HepG2 (cell line): ENCODE results near the gene CSH1.
"Not testable (repeated sequence)": the region's sequence is repeated elsewhere in the genome, so short reads cannot be mapped to it uniquely, and the experiment has no call there.

Source experiments
- ELF4 ChIP-seq: sonication (generic); formaldehyde crosslinking; IDR thresholded peaks from 2 replicates; pipeline ENCODE4 v1.5.0; 2020; ENCODE audit warnings: missing genetic modification reagents, mild to moderate bottlenecking, moderate library complexity, borderline replicate concordance
- EZH2 ChIP-seq: conservative IDR thresholded peaks from 2 replicates; pipeline ENCODE4 v1.6.1; 2012; ENCODE audit warnings: mild to moderate bottlenecking, low read depth, low read length, moderate library complexity
- JUN ChIP-seq: sonication (generic); formaldehyde crosslinking; IDR thresholded peaks from 2 replicates; pipeline ENCODE4 v1.4.0; 2020; ENCODE audit warnings: mild to moderate bottlenecking, missing genetic modification reagents
- PITX1 ChIP-seq: sonication (generic); formaldehyde crosslinking; IDR thresholded peaks from 2 replicates; pipeline ENCODE4 v1.5.1; 2020; ENCODE audit warnings: mild to moderate bottlenecking, missing genetic modification reagents
- RAD21 ChIP-seq: fragments of 450-650 bp; formaldehyde crosslinking; IDR thresholded peaks from 2 replicates; pipeline ENCODE4 v1.5.0; 2020; ENCODE audit warnings: mild to moderate bottlenecking
- SNAPC5 ChIP-seq: sonication (generic); formaldehyde crosslinking; IDR thresholded peaks from 2 replicates; pipeline ENCODE4 v1.8.1; 2023; ENCODE audit warnings: mild to moderate bottlenecking, missing genetic modification reagents, borderline replicate concordance
- THAP8 ChIP-seq: sonication (generic); formaldehyde crosslinking; IDR thresholded peaks from 2 replicates; pipeline ENCODE4 v1.5.1; 2020; ENCODE audit warnings: missing genetic modification reagents, mild to moderate bottlenecking, borderline replicate concordance
- ZNF446 ChIP-seq: sonication (generic); formaldehyde crosslinking; IDR thresholded peaks from 2 replicates; pipeline ENCODE4 v1.5.0; 2020; ENCODE audit warnings: mild to moderate bottlenecking, missing genetic modification reagents
- TF ChIP-seq, protein P1 (sequence below): IDR thresholded peaks from 2 replicates; pipeline ENCODE4 v1.6.1; 2016; ENCODE audit warnings: low read depth, borderline replicate concordance

DNA sequence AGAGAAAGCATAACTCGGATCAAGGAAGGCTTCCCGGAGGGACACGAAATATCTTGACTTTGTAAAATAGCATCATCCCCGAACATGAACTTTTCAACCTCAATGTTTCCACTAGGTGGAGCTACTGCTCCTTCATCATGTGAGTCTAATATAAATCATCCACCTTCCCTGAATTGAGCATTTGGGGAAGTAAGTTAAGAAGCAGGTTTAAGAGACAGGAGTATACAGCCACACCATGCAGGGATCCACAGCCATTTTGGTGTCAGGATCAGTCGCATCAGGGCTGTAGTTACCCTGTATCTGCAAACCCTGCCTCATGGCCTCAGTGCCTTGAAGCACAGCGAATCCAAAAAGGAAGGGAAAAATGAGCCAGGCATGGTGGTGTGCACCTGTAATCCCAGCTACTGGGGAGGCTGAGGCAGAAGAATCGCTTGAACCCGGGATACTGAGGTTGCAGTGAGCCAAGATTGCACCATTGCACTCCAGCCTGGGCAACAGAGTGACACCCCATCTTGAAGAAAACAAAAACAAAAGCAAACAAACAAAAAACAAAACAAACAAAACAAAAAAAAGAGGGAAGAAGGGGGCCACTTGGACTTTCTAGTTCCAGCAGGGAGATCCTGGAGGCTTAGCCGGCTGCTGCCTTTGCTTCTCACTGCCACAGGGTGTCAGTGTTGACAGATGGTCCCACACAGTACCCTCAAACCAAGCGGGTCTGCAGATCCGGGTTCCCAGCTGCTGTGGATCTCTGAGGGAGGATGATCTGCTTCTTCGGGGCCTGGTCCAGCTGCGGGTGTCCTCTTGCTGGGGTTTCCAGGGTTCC is 7.1 kb downstream of the CSH1 start:
- TF ChIP-seq SNAPC5; EZH2; THAP8 (CRISPR knock-in tag); ZNF446 (CRISPR knock-in tag); RAD21 (CRISPR knock-in tag); JUN; PITX1 (CRISPR knock-in tag); ELF4 (CRISPR knock-in tag): not testable (repeated sequence)
- TF ChIP-seq, protein P1, sequence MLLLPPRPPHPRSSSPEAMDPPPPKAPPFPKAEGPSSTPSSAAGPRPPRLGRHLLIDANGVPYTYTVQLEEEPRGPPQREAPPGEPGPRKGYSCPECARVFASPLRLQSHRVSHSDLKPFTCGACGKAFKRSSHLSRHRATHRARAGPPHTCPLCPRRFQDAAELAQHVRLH = not testable (repeated sequence)
